PC-9 (cell line): ENCODE results near the gene ZBTB18.

Experiments used
- CTCF ChIP-seq: fragments of 200-600 bp; sonication (generic); conservative IDR thresholded peaks from 2 replicates; pipeline ENCODE4 v1.6.1; 2017; ENCODE audit warnings: mixed run types, antibody characterized with exemption, mild to moderate bottlenecking, moderate library complexity
- EZH2 ChIP-seq: fragments of 200-600 bp; sonication (generic); IDR thresholded peaks from 2 replicates; pipeline ENCODE4 v1.8.0; 2017; ENCODE audit warnings: antibody characterized with exemption, low read depth

DNA sequence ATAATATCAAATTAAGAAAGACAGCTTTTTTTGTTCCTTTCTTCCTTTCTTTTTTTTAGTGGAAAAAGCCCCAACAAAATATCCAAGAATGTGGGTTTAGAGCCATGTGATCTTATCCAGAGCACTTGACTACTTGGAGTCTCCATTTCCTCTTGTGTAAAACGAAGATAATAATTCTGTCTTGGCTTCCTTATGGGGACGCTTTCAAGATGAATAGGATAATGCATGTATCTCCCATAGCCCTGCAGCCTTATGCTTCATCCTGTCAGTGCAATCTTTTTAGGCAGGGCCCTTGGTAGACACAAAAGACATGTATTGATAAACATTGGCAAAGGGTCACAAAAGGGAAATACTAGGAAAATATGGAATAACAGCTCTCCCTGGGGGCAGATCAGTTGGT, 34.8 kb downstream of the ZBTB18 start:
- TF ChIP-seq CTCF (no peak), EZH2 (no peak)
